SK-N-SH (cell line): ENCODE measurements around the gene SLC24A1. TPM values are rescaled to one million over a fixed set of nuclear protein-coding genes. Genes with fewer than 3 reads are reported as not detected.
A peak's percentile ranks its signal among the peaks of the same experiment; 100 is the strongest.

Experiments used
- CTCF ChIA-PET: fragments of 300-600, 350-600 bp; formaldehyde crosslinking; extraction: SDS; loops from one replicate; lab custom pipeline; 2021; lab: Yijun Ruan, JAX
- POLR2A ChIA-PET: fragments of 350-600 bp; sonication (Branson Sonifier 250); formaldehyde crosslinking; extraction: SDS; loops from one replicate; lab custom pipeline; 2020; ENCODE audit warnings: antibody characterized with exemption, inconsistent platforms; lab: Yijun Ruan, JAX
- DNase-seq: peaks from one replicate; pipeline ENCODE4 v3.0.0; 2012
- H2AFZ ChIP-seq: fragments of 200-600 bp; sonication (generic); 2 replicates; pipeline ENCODE4 v1.8.1; 2016; ENCODE audit warnings: antibody characterized with exemption, mild to moderate bottlenecking, low read depth
- H3F3A ChIP-seq: fragments of 200-600 bp; sonication (generic); replicated peaks from 2 replicates; pipeline ENCODE3; 2016; ENCODE audit warnings: antibody characterized with exemption, mild to moderate bottlenecking; ENCODE audit not compliant: insufficient read depth
- H3K27ac ChIP-seq, 2 experiments: fragments of 200-500 bp in 1 of 2; fragments of 200-600 bp in 1 of 2; sonication (Bioruptor generic) in 1 of 2; sonication (generic), shearing (Covaris generic) in 1 of 2; 2 replicates each; pipeline versions ENCODE4 v1.5.1 to v1.6.1; 2014 to 2016; ENCODE audit warnings: low read depth in 2 of 2, inconsistent platforms in 1 of 2, low read length in 1 of 2, mild to moderate bottlenecking in 1 of 2, mixed read lengths in 1 of 2
- H3K27me3 ChIP-seq: fragments of 200-600 bp; sonication (generic), shearing (Covaris generic); 2 replicates; pipeline ENCODE4 v1.6.1; 2016; ENCODE audit warnings: mixed run types; ENCODE audit not compliant: insufficient read depth
- H3K36me3 ChIP-seq, 2 experiments: fragments of 200-500 bp in 1 of 2; fragments of 200-600 bp in 1 of 2; sonication (Bioruptor generic) in 1 of 2; sonication (generic) in 1 of 2; replicated peaks in 1 of 2; 2 replicates each; pipeline versions ENCODE3 to v1.5.1; 2014 to 2016; ENCODE audit warnings: low read length in 1 of 2, mild to moderate bottlenecking in 1 of 2; ENCODE audit not compliant: insufficient read depth in 2 of 2, control insufficient read depth in 1 of 2
- H3K4me1 ChIP-seq, 2 experiments: fragments of 200-500 bp in 1 of 2; fragments of 200-600 bp in 1 of 2; sonication (Bioruptor generic) in 1 of 2; sonication (generic), shearing (Covaris generic) in 1 of 2; 2 replicates each; pipeline versions ENCODE4 v1.5.1 to v1.6.1; 2014 to 2016; ENCODE audit warnings: low read depth in 1 of 2, low read length in 1 of 2, mixed run types in 1 of 2; ENCODE audit not compliant: insufficient read depth in 2 of 2, control insufficient read depth in 1 of 2
- H3K4me2 ChIP-seq: fragments of 200-600 bp; sonication (generic), shearing (Covaris generic); 2 replicates; pipeline ENCODE4 v1.6.1; 2017; ENCODE audit warnings: mixed run types
- H3K4me3 ChIP-seq, 2 experiments: fragments of 200-500 bp in 1 of 2; fragments of 200-600 bp in 1 of 2; sonication (Bioruptor generic) in 1 of 2; sonication (generic), shearing (Covaris generic) in 1 of 2; 2 replicates each; pipeline versions ENCODE4 v1.5.1 to v1.8.1; 2014 to 2016; ENCODE audit warnings: low read depth in 2 of 2, inconsistent platforms in 1 of 2, low read length in 1 of 2, mild to moderate bottlenecking in 1 of 2, mixed read lengths in 1 of 2, moderate library complexity in 1 of 2
- H3K79me2 ChIP-seq: fragments of 200-600 bp; sonication (generic); 2 replicates; pipeline ENCODE4 v1.8.1; 2017; ENCODE audit warnings: mild to moderate bottlenecking; ENCODE audit not compliant: insufficient read depth
- H3K9ac ChIP-seq: fragments of 200-600 bp; sonication (generic); 2 replicates; pipeline ENCODE4 v1.6.1; 2017; ENCODE audit warnings: mixed run types
- H3K9me2 ChIP-seq: fragments of 200-600 bp; sonication (generic); 2 replicates; pipeline ENCODE4 v1.6.1; 2017; ENCODE audit warnings: mixed run types
- H3K9me3 ChIP-seq: fragments of 200-600 bp; sonication (generic); 2 replicates; pipeline ENCODE4 v1.6.1; 2017; ENCODE audit warnings: mixed run types, mild to moderate bottlenecking, moderate library complexity
- H4K20me1 ChIP-seq: fragments of 200-600 bp; sonication (generic); 2 replicates; pipeline ENCODE4 v1.6.1; 2017; ENCODE audit warnings: mild to moderate bottlenecking, mixed run types; ENCODE audit not compliant: insufficient read depth
- EP300 ChIP-seq, 2 experiments: IDR thresholded peaks; 2 replicates each; pipeline versions ENCODE4 v1.4.0 to v1.6.1; 2012; ENCODE audit warnings: borderline replicate concordance in 1 of 2, low read depth in 1 of 2, low read length in 1 of 2
- FOSL2 ChIP-seq: IDR thresholded peaks from 2 replicates; pipeline ENCODE4 v1.4.0; 2012; ENCODE audit warnings: low read depth, mild to moderate bottlenecking, moderate library complexity, borderline replicate concordance
- FOXJ3 ChIP-seq: sonication (generic); formaldehyde crosslinking; IDR thresholded peaks from 2 replicates; pipeline ENCODE4 v1.5.1; 2020; ENCODE audit warnings: mild to moderate bottlenecking, missing genetic modification reagents
- GABPA ChIP-seq: IDR thresholded peaks from 2 replicates; pipeline ENCODE4 v1.4.0; 2012; ENCODE audit warnings: low read depth, mild to moderate bottlenecking
- RCOR1 ChIP-seq: fragments of 150-350 bp; IDR thresholded peaks from 2 replicates; pipeline ENCODE4 v1.6.1; 2017; ENCODE audit warnings: antibody characterized with exemption, low read length
- REST ChIP-seq: IDR thresholded peaks from 2 replicates; pipeline ENCODE4 v1.6.1; 2012; ENCODE audit warnings: mild to moderate bottlenecking, low read depth, low read length, moderate library complexity
- SMC3 ChIP-seq: IDR thresholded peaks from 2 replicates; pipeline ENCODE4 v1.6.1; 2012; ENCODE audit warnings: low read depth, low read length, improper control_type of control experiment
- USF2 ChIP-seq: fragments of 150-350 bp; IDR thresholded peaks from 2 replicates; pipeline ENCODE4 v1.6.1; 2017; ENCODE audit warnings: antibody characterized with exemption, low read length, low read depth, borderline replicate concordance
- YY1 ChIP-seq: IDR thresholded peaks from 2 replicates; pipeline ENCODE4 v1.4.0; 2012; ENCODE audit warnings: low read depth, mild to moderate bottlenecking
- WGBS: methylation state at CpG from one replicate; pipeline ENCODE4 v1.1.6; 2017; ENCODE audit warnings: low lambda C conversion rate; 5-methylcytosine and 5-hydroxymethylcytosine counted together
- polyA plus RNA-seq, 3 experiments: library from polyadenylated mRNA; depleted of rRNA; stranded (reverse); fragments of >200 nt; gene quantifications; 2 replicates each; pipeline ENCODE4 v1.2.3, GENCODE V29; 2012
- TF ChIP-seq, protein P1 (sequence below): IDR thresholded peaks from 2 replicates; pipeline ENCODE4 v1.4.0; 2012; ENCODE audit warnings: low read depth, borderline replicate concordance
- TF ChIP-seq, protein P2 (sequence below): fragments of 200-600 bp; sonication (generic); IDR thresholded peaks from 2 replicates; pipeline ENCODE4 v1.6.1; 2017; ENCODE audit warnings: antibody characterized with exemption, mild to moderate bottlenecking, moderate library complexity
- TF ChIP-seq, protein P3 (sequence below): IDR thresholded peaks from 2 replicates; pipeline ENCODE4 v1.4.0; 2012; ENCODE audit warnings: low read depth, borderline replicate concordance
- TF ChIP-seq, protein P4 (sequence below): IDR thresholded peaks from 2 replicates; pipeline ENCODE4 v1.4.0; 2012; ENCODE audit warnings: low read depth

Gene SLC24A1
- polyA plus RNA-seq, 1 of the 3 experiments (the other 2 are of a cell fraction): 7.7 TPM

DNA sequence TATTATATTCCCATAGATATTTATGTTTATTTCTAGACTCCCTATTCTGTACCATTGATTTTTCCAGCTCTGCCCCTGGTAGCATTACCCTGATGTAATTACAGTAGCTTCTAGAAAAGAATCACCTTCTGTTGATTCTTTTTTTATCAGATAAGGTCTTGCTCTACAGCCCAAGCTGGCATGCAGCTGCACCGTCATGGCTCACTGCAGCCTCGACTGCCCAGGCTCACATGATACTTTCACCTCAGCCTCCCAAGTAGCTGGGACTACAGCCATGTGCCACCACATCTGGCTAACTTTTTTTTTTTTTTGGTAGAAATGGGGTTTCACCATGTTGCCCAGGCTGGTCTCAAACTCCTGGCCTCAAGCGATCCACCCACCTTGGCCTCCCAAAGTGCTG lies 41.8 kb downstream of the SLC24A1 start (continued):
- TF ChIP-seq, protein P1, sequence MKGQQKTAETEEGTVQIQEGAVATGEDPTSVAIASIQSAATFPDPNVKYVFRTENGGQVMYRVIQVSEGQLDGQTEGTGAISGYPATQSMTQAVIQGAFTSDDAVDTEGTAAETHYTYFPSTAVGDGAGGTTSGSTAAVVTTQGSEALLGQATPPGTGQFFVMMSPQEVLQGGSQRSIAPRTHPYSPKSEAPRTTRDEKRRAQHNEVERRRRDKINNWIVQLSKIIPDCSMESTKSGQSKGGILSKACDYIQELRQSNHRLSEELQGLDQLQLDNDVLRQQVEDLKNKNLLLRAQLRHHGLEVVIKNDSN: no peak

- Histone ChIP-seq H3K9ac (no peak overlapping the region), H3K27ac (peak overlapping the region in 1 of 2 experiments; percentile 21; a peak in 1 of 4 replicates), H4K20me1 (no peaks in the 10 kb centered on the region), H3K9me2 (no peaks in the 10 kb centered on the region), H3K9me3 (no peaks in the 10 kb centered on the region), H3K36me3 (peaks cover 16 to 38% of the 10 kb centered on the region in 2 experiments), H3K4me1 (no peaks in the 10 kb centered on the region; a peak in 1 of 4 replicates), H3K4me3 (no peak overlapping the region), H2AFZ (no peak overlapping the region), H3K79me2 (no peaks in the 10 kb centered on the region), H3F3A (peaks cover 4% of the 10 kb centered on the region)
- 53% methylated on average over 3 of the region's 3 CpGs for WGBS
- ChIA-PET POLR2A (no interaction called here), CTCF (no interaction called here)
- no peak for DNase-seq
- TF ChIP-seq SMC3 (no peak), GABPA (no peak), YY1 (no peak), USF2 (no peak), FOSL2 (no peak), RCOR1 (no peak), EP300 (IDR thresholded peaks at IDR 0.05; ENCODE audit: borderline replicate concordance in 1 of 2, low read depth in 1 of 2, low read length in 1 of 2) (no peak), FOXJ3 (CRISPR knock-in tag) (no peak), REST (no peak)
- TF ChIP-seq, protein P2, sequence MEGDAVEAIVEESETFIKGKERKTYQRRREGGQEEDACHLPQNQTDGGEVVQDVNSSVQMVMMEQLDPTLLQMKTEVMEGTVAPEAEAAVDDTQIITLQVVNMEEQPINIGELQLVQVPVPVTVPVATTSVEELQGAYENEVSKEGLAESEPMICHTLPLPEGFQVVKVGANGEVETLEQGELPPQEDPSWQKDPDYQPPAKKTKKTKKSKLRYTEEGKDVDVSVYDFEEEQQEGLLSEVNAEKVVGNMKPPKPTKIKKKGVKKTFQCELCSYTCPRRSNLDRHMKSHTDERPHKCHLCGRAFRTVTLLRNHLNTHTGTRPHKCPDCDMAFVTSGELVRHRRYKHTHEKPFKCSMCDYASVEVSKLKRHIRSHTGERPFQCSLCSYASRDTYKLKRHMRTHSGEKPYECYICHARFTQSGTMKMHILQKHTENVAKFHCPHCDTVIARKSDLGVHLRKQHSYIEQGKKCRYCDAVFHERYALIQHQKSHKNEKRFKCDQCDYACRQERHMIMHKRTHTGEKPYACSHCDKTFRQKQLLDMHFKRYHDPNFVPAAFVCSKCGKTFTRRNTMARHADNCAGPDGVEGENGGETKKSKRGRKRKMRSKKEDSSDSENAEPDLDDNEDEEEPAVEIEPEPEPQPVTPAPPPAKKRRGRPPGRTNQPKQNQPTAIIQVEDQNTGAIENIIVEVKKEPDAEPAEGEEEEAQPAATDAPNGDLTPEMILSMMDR: no peak
- TF ChIP-seq, protein P3, sequence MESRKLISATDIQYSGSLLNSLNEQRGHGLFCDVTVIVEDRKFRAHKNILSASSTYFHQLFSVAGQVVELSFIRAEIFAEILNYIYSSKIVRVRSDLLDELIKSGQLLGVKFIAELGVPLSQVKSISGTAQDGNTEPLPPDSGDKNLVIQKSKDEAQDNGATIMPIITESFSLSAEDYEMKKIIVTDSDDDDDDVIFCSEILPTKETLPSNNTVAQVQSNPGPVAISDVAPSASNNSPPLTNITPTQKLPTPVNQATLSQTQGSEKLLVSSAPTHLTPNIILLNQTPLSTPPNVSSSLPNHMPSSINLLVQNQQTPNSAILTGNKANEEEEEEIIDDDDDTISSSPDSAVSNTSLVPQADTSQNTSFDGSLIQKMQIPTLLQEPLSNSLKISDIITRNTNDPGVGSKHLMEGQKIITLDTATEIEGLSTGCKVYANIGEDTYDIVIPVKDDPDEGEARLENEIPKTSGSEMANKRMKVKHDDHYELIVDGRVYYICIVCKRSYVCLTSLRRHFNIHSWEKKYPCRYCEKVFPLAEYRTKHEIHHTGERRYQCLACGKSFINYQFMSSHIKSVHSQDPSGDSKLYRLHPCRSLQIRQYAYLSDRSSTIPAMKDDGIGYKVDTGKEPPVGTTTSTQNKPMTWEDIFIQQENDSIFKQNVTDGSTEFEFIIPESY: no peak
- TF ChIP-seq, protein P4, sequence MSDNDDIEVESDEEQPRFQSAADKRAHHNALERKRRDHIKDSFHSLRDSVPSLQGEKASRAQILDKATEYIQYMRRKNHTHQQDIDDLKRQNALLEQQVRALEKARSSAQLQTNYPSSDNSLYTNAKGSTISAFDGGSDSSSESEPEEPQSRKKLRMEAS: no peak
- TF ChIP-seq, all 33 proteins: peak for 0
- Histone ChIP-seq H3K27me3 (no peaks in the 10 kb centered on the region), H3K4me2 (no peak overlapping the region)
Observed at GRCh38 chr15:65666257-65666656, 44.5 kb downstream of the SLC24A1 start.
